NCI-H226 (cell line): ENCODE results near the gene CSRP3.
"Not testable (repeated sequence)": the region's sequence is repeated elsewhere in the genome, so short reads cannot be mapped to it uniquely, and the experiment has no call there.

Source experiments
- DNase-seq: peaks from one replicate; pipeline ENCODE4 v3.0.0-alpha.2; 2015

Gene CSRP3

GRCh38 chr11:19185036-19185435 is 16.7 kb downstream of the CSRP3 start:
- no peak for DNase-seq

DNA sequence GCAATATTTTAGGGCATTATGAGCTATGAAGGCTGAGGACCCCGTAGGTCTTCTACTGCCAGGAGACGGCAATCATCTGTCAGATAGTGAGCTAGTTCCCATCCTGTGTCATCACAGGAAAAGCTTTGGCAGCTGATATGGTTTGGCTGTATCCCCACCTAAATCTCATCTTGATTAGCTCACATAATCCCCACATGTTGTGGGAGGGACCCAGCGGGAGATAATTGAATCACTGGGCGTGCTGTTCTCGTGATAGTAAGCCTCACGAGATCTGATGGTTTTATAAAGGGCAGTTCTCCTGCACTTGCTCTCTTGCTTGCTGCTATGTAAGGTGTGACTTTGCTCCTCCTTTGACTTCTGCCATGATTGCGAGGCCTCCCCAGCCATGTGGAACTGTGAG is 18.1 kb downstream of the CSRP3 start:
- DNase-seq: no peak

GRCh38 chr11:19181531-19182261 is 20.1 kb downstream of the CSRP3 start:
- no peak for DNase-seq

DNA sequence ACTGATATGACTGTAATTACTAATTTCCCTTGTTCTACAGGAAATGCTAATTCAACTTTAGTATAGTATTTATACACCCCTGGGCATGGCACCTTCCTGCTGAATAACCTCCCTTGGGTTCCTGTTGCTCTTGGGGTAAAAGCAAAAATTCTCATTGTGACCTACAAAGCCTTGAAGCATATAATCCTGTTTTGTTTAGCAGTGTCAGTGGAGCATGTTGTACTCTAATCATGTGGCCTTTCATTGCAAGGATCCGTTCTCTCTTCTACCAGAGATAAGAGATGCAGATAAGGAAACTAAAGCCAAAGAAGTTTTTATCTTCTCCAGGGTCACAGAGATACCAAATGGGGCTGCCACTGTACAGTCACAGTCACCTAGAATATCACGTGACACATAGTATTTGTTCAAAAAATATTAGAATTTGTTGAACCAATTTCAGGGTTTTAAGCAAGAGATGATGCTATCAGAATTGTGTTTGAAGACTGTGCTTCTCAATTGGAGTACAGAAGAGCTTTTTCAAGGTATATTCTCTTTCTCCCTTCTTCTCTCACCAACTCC is 25.1 kb downstream of the CSRP3 start:
- DNase-seq: no peak

GRCh38 chr11:19173964-19174638 is 27.7 kb downstream of the CSRP3 start:
- no peak for DNase-seq

GRCh38 chr11:19173004-19173689 is 28.6 kb downstream of the CSRP3 start:
- DNase-seq: no peak

GRCh38 chr11:19168090-19168489 is 33.7 kb downstream of the CSRP3 start:
- no peak for DNase-seq

DNA sequence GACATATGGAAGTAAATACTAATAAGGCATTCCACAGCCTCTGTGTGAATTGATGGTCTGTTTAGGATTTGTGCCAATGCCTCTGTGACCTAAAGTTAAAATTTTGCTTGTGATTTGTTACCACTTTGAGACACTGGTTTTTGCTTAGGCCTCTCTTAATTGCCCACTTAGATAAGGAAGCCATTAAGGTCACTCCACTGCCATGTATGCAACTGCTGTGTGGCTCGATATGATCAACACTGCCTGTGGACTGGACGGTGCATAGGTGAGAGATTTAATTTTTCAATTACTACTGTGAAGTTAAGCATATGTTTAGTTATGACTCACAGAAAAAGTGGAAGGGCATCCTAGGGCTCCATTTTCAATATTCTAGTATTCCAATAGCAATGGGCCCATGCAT is 36.9 kb downstream of the CSRP3 start:
- DNase-seq: no peak

GRCh38 chr11:19164230-19164855 is 37.4 kb downstream of the CSRP3 start:
- DNase-seq: no peak

GRCh38 chr11:19163617-19164016 is 38.2 kb downstream of the CSRP3 start:
- no peak for DNase-seq

- DNase-seq: no peak
Measured at GRCh38 chr11:19162951-19163505, 38.8 kb downstream of the CSRP3 start.

- DNase-seq: no peak
Measured at GRCh38 chr11:19161651-19162050, 40.1 kb downstream of the CSRP3 start.

GRCh38 chr11:19160847-19161246 is 40.9 kb downstream of the CSRP3 start:
- DNase-seq: no peak

DNA sequence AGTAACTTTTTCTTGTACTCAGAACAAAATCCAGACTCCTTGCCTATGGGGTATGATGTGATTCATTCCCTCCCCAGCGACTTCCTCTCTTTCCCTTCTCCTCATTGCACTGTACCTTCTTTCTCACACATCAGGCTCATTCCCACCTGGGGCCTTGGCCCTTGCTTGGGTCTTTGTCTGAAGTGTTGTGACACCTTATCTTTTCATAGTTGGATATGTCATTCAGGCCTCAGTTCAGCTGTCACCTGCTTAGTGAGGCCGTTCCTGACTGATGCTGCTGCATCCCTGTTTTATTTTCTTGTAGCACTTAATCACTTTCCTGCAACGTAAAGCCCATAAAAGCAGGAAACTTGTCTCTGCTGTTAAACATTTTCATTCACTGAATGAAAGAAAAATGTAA is 44.9 kb downstream of the CSRP3 start:
- no peak for DNase-seq

GRCh38 chr11:19145319-19145718 is 56.5 kb downstream of the CSRP3 start:
- no peak for DNase-seq

GRCh38 chr11:19136884-19137283 is 64.9 kb downstream of the CSRP3 start:
- DNase-seq: not testable (repeated sequence)

DNA sequence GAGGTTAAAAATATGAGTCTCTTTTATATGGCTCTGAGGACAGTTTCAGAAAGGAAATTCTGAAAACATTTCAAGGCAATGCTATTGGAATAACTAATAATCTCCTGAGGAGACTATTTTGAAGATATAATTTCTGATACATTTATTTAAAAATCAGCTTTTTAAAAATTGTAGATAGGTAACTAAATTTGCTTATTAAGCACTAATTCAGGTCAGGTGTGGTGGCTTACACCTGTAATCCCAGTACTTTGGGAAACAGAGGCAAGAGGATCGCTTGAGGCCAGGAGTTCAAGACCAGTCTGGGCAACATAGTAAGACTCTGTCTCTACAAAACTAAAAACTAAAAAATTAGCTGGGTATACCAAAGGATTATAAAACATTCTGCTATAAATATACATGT is 67.8 kb downstream of the CSRP3 start:
- no peak for DNase-seq
